ENCODE results near the gene SUSD4. TPM values are rescaled to one million over a fixed set of nuclear protein-coding genes. Genes with fewer than 3 reads are reported as not detected.

Gene SUSD4
- total RNA-seq, 1 donor from 2014 or later = 7.0 TPM

DNA sequence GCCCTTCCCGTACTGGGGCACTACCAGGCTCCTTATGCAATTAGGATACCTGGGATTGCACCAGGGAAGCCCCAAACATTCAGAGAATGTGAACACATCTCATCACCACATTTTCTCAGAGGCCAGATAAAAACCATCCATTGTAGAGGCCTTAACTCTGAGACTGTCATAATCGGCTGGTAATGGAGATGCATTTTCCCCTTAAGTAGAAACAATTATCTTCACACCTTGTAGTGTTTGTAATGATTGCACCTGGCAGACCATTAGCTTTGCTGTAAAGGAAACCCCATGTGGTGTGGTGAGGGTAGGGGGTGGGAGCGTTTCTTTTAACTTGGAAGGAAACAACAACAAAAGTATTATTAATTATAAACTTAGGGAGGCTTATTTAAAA lies 131.0 kb downstream of the SUSD4 start:
- H3K9me3 Mint-ChIP-seq = peaks cover 8% of the 10 kb centered on the region
- peaks cover 7% of the 10 kb centered on the region for H3K4me1 Mint-ChIP-seq (ENCODE audit: unreplicated experiment)
- H3K36me3 Mint-ChIP-seq = no peaks in the 10 kb centered on the region
- peaks cover 3% of the 10 kb centered on the region for H3K27me3 Mint-ChIP-seq
- DNase-seq (ENCODE audit: extremely low spot score, unreplicated experiment) = no peak
- H3K27ac Mint-ChIP-seq = no peak overlapping the region
- no peak overlapping the region for H3K4me3 Mint-ChIP-seq
- TF ChIP-seq, protein P1, sequence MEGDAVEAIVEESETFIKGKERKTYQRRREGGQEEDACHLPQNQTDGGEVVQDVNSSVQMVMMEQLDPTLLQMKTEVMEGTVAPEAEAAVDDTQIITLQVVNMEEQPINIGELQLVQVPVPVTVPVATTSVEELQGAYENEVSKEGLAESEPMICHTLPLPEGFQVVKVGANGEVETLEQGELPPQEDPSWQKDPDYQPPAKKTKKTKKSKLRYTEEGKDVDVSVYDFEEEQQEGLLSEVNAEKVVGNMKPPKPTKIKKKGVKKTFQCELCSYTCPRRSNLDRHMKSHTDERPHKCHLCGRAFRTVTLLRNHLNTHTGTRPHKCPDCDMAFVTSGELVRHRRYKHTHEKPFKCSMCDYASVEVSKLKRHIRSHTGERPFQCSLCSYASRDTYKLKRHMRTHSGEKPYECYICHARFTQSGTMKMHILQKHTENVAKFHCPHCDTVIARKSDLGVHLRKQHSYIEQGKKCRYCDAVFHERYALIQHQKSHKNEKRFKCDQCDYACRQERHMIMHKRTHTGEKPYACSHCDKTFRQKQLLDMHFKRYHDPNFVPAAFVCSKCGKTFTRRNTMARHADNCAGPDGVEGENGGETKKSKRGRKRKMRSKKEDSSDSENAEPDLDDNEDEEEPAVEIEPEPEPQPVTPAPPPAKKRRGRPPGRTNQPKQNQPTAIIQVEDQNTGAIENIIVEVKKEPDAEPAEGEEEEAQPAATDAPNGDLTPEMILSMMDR (conservative IDR thresholded peaks at IDR 0.05) = no peak

DNA sequence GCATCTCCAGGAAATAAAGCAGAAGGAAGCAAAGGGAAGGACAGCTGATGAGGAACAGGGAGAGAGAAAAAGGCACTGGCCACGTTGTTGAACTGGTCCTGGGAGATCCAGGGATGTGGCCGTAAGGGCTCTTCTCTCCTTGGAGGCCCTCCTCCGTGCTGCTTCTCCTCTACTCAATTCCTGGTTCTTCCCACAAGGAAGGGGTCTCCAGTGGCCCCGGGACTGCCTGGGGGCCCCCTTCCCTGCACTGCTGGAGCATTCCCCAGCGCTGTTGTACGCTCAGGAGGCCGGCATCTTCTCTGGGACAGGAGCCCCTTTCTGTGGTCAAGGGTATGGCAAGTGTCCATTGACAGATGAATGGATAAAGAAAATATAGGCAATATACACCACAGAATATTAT lies 132.4 kb downstream of the SUSD4 start:
- Mint-ChIP-seq H3K36me3 (no peaks in the 10 kb centered on the region), H3K27ac (no peak overlapping the region), H3K4me1 (ENCODE audit: unreplicated experiment) (peaks cover 7% of the 10 kb centered on the region), H3K27me3 (peaks cover 7% of the 10 kb centered on the region), H3K9me3 (no peaks in the 10 kb centered on the region), H3K4me3 (no peak overlapping the region)
- DNase-seq (ENCODE audit: extremely low spot score, unreplicated experiment) = no peak
- TF ChIP-seq, protein P1 (conservative IDR thresholded peaks at IDR 0.05) = no peak

- Mint-ChIP-seq H3K27me3 (peaks cover 7% of the 10 kb centered on the region), H3K4me1 (ENCODE audit: unreplicated experiment) (peaks cover 7% of the 10 kb centered on the region), H3K27ac (no peak overlapping the region), H3K9me3 (no peaks in the 10 kb centered on the region), H3K36me3 (no peaks in the 10 kb centered on the region), H3K4me3 (no peak overlapping the region)
- TF ChIP-seq, protein P1 (conservative IDR thresholded peaks at IDR 0.05) = no peak
- DNase-seq (ENCODE audit: extremely low spot score, unreplicated experiment) = no peak
Observed at GRCh38 chr1:223231011-223231572, 132.9 kb downstream of the SUSD4 start.

DNA sequence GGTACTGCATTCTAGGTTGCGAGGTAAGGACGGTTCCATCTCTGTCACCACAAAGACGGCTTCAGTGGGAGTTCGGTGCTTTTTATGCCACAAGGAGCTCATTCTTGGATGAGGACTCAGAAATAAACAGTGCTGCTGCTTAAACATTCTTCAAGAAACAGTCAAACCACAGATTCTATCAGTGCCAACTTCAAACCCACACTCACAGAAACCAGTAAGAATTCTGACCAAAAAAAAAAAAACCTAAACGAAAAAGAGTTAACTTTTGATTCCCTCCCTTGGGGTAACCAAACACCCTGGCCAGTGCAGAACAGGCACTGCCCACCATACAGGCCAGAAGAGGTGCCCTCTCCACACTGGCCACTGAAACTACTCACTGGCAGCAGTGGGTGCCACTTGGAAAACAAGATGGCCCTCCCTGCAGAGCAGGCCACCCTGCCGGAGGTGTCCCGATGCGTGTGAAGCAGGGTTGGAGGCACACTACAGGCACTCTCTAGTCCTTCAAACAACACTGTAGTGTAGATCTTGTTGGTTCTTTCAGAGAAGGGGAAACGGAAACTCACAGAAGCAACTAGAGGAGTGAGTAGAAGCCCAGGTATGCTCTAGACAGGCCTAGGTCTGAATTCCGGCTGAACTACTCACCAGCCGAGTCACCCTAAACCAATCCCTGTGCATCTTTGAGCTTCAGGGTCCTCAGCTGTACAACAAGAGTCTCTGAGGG lies 133.7 kb downstream of the SUSD4 start:
- no peak for DNase-seq (ENCODE audit: extremely low spot score, unreplicated experiment)
- Mint-ChIP-seq H3K4me1 (ENCODE audit: unreplicated experiment) (peaks cover 7% of the 10 kb centered on the region), H3K9me3 (no peaks in the 10 kb centered on the region), H3K4me3 (no peak overlapping the region), H3K27me3 (peaks cover 11% of the 10 kb centered on the region), H3K36me3 (no peaks in the 10 kb centered on the region), H3K27ac (no peak overlapping the region)
- TF ChIP-seq, protein P1 (conservative IDR thresholded peaks at IDR 0.05) = no peak

DNA sequence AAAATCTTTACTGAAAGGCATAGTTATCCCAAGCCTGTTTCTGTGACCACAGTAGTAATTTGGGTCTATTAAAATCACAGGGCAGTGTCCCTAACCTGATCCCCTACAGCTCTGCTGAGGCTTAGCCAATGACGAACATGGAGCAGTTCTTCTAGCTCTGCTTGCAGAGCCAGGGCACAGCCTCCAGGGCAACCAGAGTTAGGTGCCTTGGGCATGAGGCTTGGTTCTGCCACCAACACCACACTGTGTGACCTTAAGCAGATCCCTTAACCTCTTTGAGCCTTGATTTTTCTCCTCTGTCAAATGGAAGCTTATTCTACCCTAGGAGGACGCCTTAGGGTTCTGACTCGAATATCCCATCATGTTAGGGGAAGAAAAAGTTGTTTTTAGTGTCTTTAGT lies 134.2 kb downstream of the SUSD4 start:
- Mint-ChIP-seq H3K4me1 (ENCODE audit: unreplicated experiment) (peaks cover 7% of the 10 kb centered on the region), H3K9me3 (no peaks in the 10 kb centered on the region), H3K27me3 (peaks cover 11% of the 10 kb centered on the region), H3K4me3 (no peak overlapping the region), H3K27ac (no peak overlapping the region), H3K36me3 (no peaks in the 10 kb centered on the region)
- no peak for DNase-seq (ENCODE audit: extremely low spot score, unreplicated experiment)
- TF ChIP-seq, protein P1 (conservative IDR thresholded peaks at IDR 0.05) = no peak

All from type B pancreatic cell (in vitro differentiated cells).